H1 (cell line): ENCODE results near the gene TIMP4. TPM values are rescaled to one million over a fixed set of nuclear protein-coding genes. Genes with fewer than 3 reads are reported as not detected.

Experiments used
- CTCF ChIA-PET: fragments of 300-600 bp; sonication (Branson Sonifier 250); formaldehyde crosslinking; loops from one replicate; lab custom pipeline; 2021; ENCODE audit not compliant: partially characterized antibody; lab: Charles Lee
- POLR2A ChIA-PET: fragments of 300-600 bp; sonication (Branson Sonifier 250); formaldehyde crosslinking; loops from one replicate; lab custom pipeline; 2021; ENCODE audit warnings: inconsistent platforms; ENCODE audit not compliant: partially characterized antibody; lab: Charles Lee
- DNase-seq, 2 experiments: peaks; one replicate each; pipeline versions ENCODE4 v3.0.0 to v3.0.0-alpha.2; 2010 to 2022; ENCODE audit warnings: low spot score in 2 of 2, low read depth in 1 of 2, mixed read lengths in 1 of 2
- FAIRE-seq: peaks from 2 replicates; lab custom pipeline; 2011; peaks lifted over from hg19 to GRCh38; lab: Jason Lieb, UNC
- H2AFZ ChIP-seq: 2 replicates; pipeline ENCODE4 v1.8.1; 2012; ENCODE audit warnings: low read length, inconsistent platforms
- H2AK5ac ChIP-seq: 2 replicates; pipeline ENCODE4 v1.6.1; 2013; ENCODE audit warnings: low read depth, low read length
- H2BK120ac ChIP-seq: replicated peaks from 2 replicates; pipeline ENCODE3; 2013; ENCODE audit warnings: low read depth, low read length, inconsistent platforms
- H2BK12ac ChIP-seq: 2 replicates; pipeline ENCODE4 v1.6.1; 2013; ENCODE audit warnings: low read depth, low read length
- H2BK15ac ChIP-seq: 2 replicates; pipeline ENCODE4 v1.6.1; 2013; ENCODE audit warnings: low read length
- H2BK20ac ChIP-seq: 2 replicates; pipeline ENCODE4 v1.6.1; 2013; ENCODE audit warnings: low read length
- H2BK5ac ChIP-seq: 2 replicates; pipeline ENCODE4 v1.6.1; 2013; ENCODE audit warnings: low read depth, low read length
- H3K14ac ChIP-seq: 2 replicates; pipeline ENCODE4 v1.6.1; 2013; ENCODE audit warnings: inconsistent platforms; ENCODE audit not compliant: insufficient read length
- H3K18ac ChIP-seq: 2 replicates; pipeline ENCODE4 v1.6.1; 2013; ENCODE audit warnings: low read length; ENCODE audit errors: extremely low read depth
- H3K23ac ChIP-seq: 2 replicates; pipeline ENCODE4 v1.6.1; 2013; ENCODE audit warnings: inconsistent platforms; ENCODE audit not compliant: insufficient read length
- H3K23me2 ChIP-seq: 2 replicates; pipeline ENCODE4 v1.6.1; 2013; ENCODE audit warnings: low read depth, low read length
- H3K27ac ChIP-seq: 2 replicates; pipeline ENCODE4 v1.6.1; 2011; ENCODE audit warnings: low read depth, low read length, inconsistent platforms
- H3K27me3 ChIP-seq, 4 experiments: replicated peaks in 1 of 4; 1 replicate in 1 of 4; 2 replicates in 3 of 4; pipeline versions ENCODE4 v1.6.1 to v1.8.1; 2011 to 2013; ENCODE audit warnings: low read length in 3 of 4, mild to moderate bottlenecking in 3 of 4, inconsistent platforms in 2 of 4, mixed read lengths in 2 of 4, moderate library complexity in 1 of 4; ENCODE audit not compliant: control insufficient read depth in 3 of 4, insufficient read depth in 3 of 4; ENCODE audit errors: extremely low read depth in 1 of 4
- H3K36me3 ChIP-seq, 4 experiments: 2 replicates each; pipeline versions ENCODE4 v1.6.1 to v1.8.1; 2011 to 2013; ENCODE audit warnings: mild to moderate bottlenecking in 4 of 4, low read length in 3 of 4, moderate library complexity in 2 of 4, control low read depth in 1 of 4, inconsistent platforms in 1 of 4; ENCODE audit not compliant: insufficient read depth in 4 of 4, control insufficient read depth in 2 of 4
- H3K4ac ChIP-seq: replicated peaks from 2 replicates; pipeline ENCODE3; 2013; ENCODE audit warnings: low read length, low read depth, mixed read lengths, inconsistent platforms; ENCODE audit not compliant: insufficient read length
- H3K4me1 ChIP-seq, 4 experiments: replicated peaks in 1 of 4; 1 replicate in 1 of 4; 2 replicates in 3 of 4; pipeline versions ENCODE4 v1.6.1 to v1.8.1; 2011 to 2013; ENCODE audit warnings: low read length in 3 of 4, inconsistent platforms in 2 of 4, mixed read lengths in 1 of 4; ENCODE audit not compliant: insufficient read depth in 4 of 4, control insufficient read depth in 3 of 4
- H3K4me2 ChIP-seq, 2 experiments: 2 replicates each; pipeline versions ENCODE4 v1.6.1 to v1.8.1; 2011 to 2013; ENCODE audit warnings: low read depth in 2 of 2, low read length in 2 of 2, control low read depth in 1 of 2, inconsistent platforms in 1 of 2, mild to moderate bottlenecking in 1 of 2; ENCODE audit not compliant: insufficient read depth in 1 of 2
- H3K4me3 ChIP-seq, 4 experiments: fragments of 200-600, 300-600 bp in 1 of 4; sonication (generic), shearing (Covaris generic), sonication (Bioruptor Twin) in 1 of 4; 2 replicates each; pipeline versions ENCODE4 v1.5.1 to v1.8.1; 2011 to 2016; ENCODE audit warnings: low read length in 4 of 4, low read depth in 3 of 4, control low read depth in 2 of 4, inconsistent platforms in 2 of 4, mild to moderate bottlenecking in 2 of 4, mixed read lengths in 1 of 4, moderate library complexity in 1 of 4; ENCODE audit not compliant: insufficient read depth in 2 of 4; ENCODE audit errors: extremely low read depth in 1 of 4
- H3K56ac ChIP-seq: replicated peaks from 2 replicates; pipeline ENCODE3; 2013; ENCODE audit warnings: low read depth, mild to moderate bottlenecking, mixed read lengths, low read length, inconsistent platforms; ENCODE audit not compliant: insufficient read length
- H3K79me1 ChIP-seq: 2 replicates; pipeline ENCODE4 v1.6.1; 2013; ENCODE audit warnings: low read depth, low read length, control low read depth
- H3K79me2 ChIP-seq, 2 experiments: 2 replicates each; pipeline versions ENCODE4 v1.6.1 to v1.8.1; 2012 to 2013; ENCODE audit warnings: low read length in 2 of 2, mild to moderate bottlenecking in 2 of 2, inconsistent platforms in 1 of 2; ENCODE audit not compliant: insufficient read depth in 2 of 2, control insufficient read depth in 1 of 2
- H3K9ac ChIP-seq, 4 experiments: replicated peaks in 1 of 4; 1 replicate in 1 of 4; 2 replicates in 3 of 4; pipeline versions ENCODE4 v1.6.1 to v1.8.1; 2011 to 2013; ENCODE audit warnings: low read depth in 3 of 4, low read length in 3 of 4, control low read depth in 2 of 4, mild to moderate bottlenecking in 2 of 4, moderate library complexity in 2 of 4, inconsistent platforms in 1 of 4; ENCODE audit errors: extremely low read depth in 1 of 4
- H3K9me3 ChIP-seq, 2 experiments: 2 replicates each; pipeline versions ENCODE4 v1.6.1 to v1.8.1; 2012 to 2013; ENCODE audit warnings: mild to moderate bottlenecking in 2 of 2, moderate library complexity in 2 of 2, control low read depth in 1 of 2, inconsistent platforms in 1 of 2, low read depth in 1 of 2, low read length in 1 of 2, mixed read lengths in 1 of 2; ENCODE audit not compliant: insufficient read depth in 2 of 2
- H4K20me1 ChIP-seq, 2 experiments: replicated peaks in 1 of 2; 2 replicates each; pipeline versions ENCODE3 to v1.8.1; 2011 to 2013; ENCODE audit warnings: inconsistent platforms in 2 of 2, low read length in 2 of 2, mild to moderate bottlenecking in 1 of 2; ENCODE audit not compliant: insufficient read depth in 2 of 2, control insufficient read depth in 1 of 2
- H4K5ac ChIP-seq: 2 replicates; pipeline ENCODE4 v1.6.1; 2013; ENCODE audit warnings: low read length, low read depth, mixed read lengths, inconsistent platforms; ENCODE audit not compliant: insufficient read length
- H4K8ac ChIP-seq: 2 replicates; pipeline ENCODE4 v1.8.0; 2013; ENCODE audit warnings: mild to moderate bottlenecking, moderate library complexity, low read length, inconsistent platforms; ENCODE audit not compliant: insufficient read depth; ENCODE audit errors: extremely low read depth
- H4K91ac ChIP-seq: replicated peaks from 2 replicates; pipeline ENCODE3; 2013; ENCODE audit warnings: low read length, mixed read lengths, inconsistent platforms; ENCODE audit not compliant: insufficient read length
- BACH1 ChIP-seq: IDR thresholded peaks from 2 replicates; pipeline ENCODE4 v1.6.1; 2012; ENCODE audit warnings: low read length, improper control_type of control experiment
- CREB1 ChIP-seq: IDR thresholded peaks from 2 replicates; pipeline ENCODE4 v1.6.1; 2012; ENCODE audit warnings: inconsistent platforms
- EGR1 ChIP-seq: IDR thresholded peaks from 2 replicates; pipeline ENCODE4 v1.6.1; 2011; ENCODE audit warnings: low read depth, low read length, borderline replicate concordance
- NANOG ChIP-seq: IDR thresholded peaks from 2 replicates; pipeline ENCODE4 v1.6.1; 2011; ENCODE audit warnings: low read length, low read depth, mild to moderate bottlenecking, inconsistent platforms; ENCODE audit not compliant: insufficient read depth, poor library complexity, severe bottlenecking
- POLR2AphosphoS5 ChIP-seq: IDR thresholded peaks from 2 replicates; pipeline ENCODE4 v1.6.1; 2011; ENCODE audit warnings: low read depth, low read length
- RAD21 ChIP-seq, 2 experiments: IDR thresholded peaks in 1 of 2; conservative IDR thresholded peaks in 1 of 2; 2 replicates each; pipeline ENCODE4 v1.6.1; 2011; ENCODE audit warnings: low read depth in 2 of 2, low read length in 2 of 2, improper control_type of control experiment in 1 of 2, inconsistent platforms in 1 of 2, mild to moderate bottlenecking in 1 of 2, moderate library complexity in 1 of 2
- SAP30 ChIP-seq: fragments of 300-600 bp; sonication (generic); IDR thresholded peaks from 2 replicates; pipeline ENCODE4 v1.7.1; 2012; ENCODE audit warnings: low read length, moderate library complexity, mild to moderate bottlenecking, inconsistent platforms; ENCODE audit not compliant: insufficient read depth, insufficient replicate concordance
- YY1 ChIP-seq: IDR thresholded peaks from 2 replicates; pipeline ENCODE4 v1.6.1; 2011; ENCODE audit warnings: low read depth, mild to moderate bottlenecking, low read length
- WGBS, 2 experiments: shearing (Covaris generic) in 1 of 2; methylation state at CpG; one replicate each; pipeline versions ENCODE4 v1.1.6 to v1.1.7; 2013 to 2015; ENCODE audit warnings: low lambda C conversion rate in 2 of 2, mixed read lengths in 2 of 2, inconsistent platforms in 1 of 2, low coverage in 1 of 2, missing lambda C conversion rate in 1 of 2; ENCODE audit not compliant: insufficient replicate concordance in 2 of 2, insufficient coverage in 1 of 2, insufficient read length in 1 of 2; ENCODE audit errors: extremely low coverage in 1 of 2, missing lambda C conversion rate in 1 of 2; 5-methylcytosine and 5-hydroxymethylcytosine counted together
- polyA plus RNA-seq, 7 experiments: library from polyadenylated mRNA; depleted of rRNA in 3 of 7; stranded (reverse) in 5 of 7; unstranded in 2 of 7; fragments of >200 nt in 5 of 7; fragments of 200-250 nt in 2 of 7; gene quantifications; 1 replicate in 5 of 7; 2 replicates in 1 of 7; 4 replicates in 1 of 7; pipeline versions ENCODE4 v1.2.1 to v1.2.3, GENCODE V29; 2011 to 2013; ENCODE audit warnings: missing spikeins in 2 of 7, mixed read lengths in 2 of 7
- total RNA-seq: library from RNA; stranded (reverse); fragmentation: NEBNext Ultra II Directional; extraction: Animal tissue kit (Norgen Biotek cat#: 25700); gene quantifications from 2 replicates; pipeline ENCODE4 v1.2.1, GENCODE V29; 2021
- TF ChIP-seq, protein P1 (sequence below), 3 experiments: IDR thresholded peaks; 1 replicate in 2 of 3; 2 replicates in 1 of 3; pipeline versions ENCODE4 v1.5.1 to v1.6.1; 2011; ENCODE audit warnings: low read length in 3 of 3, mild to moderate bottlenecking in 3 of 3, inconsistent platforms in 2 of 3, low read depth in 1 of 3, moderate library complexity in 1 of 3; ENCODE audit not compliant: insufficient read depth in 1 of 3; ENCODE audit errors: control extremely low read depth in 1 of 3

TIMP4 gene
- total and polyA plus RNA-seq, 2 of the 8 experiments (the other 6 are each of a cell fraction or from before 2014, with no cell fraction given), result 5.1 to 8.7 TPM

DNA sequence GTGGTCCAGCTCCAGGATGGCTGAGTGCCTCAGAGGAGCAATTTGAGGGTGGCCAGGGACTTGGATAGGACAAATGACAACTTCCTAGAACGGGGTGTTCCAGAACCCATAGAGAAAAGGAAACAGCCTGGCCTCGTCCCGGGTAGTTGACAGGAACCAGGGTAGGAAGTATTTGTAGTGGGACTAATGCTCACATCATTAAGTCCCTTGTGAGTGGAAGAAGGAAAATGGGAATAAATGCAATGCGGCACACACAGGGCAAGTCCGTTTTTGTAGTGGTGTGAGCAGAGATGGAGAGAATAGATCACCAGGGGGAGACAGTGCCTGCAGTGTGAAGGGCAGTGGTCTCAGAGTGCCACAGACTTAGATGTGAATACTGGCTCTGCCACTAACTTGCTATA, 19.6 kb downstream of the TIMP4 start:
- no peaks in the 10 kb centered on the region for H3K36me3 ChIP-seq
- H3K27me3 ChIP-seq, result no peaks in the 10 kb centered on the region
- no peaks in the 10 kb centered on the region for H3K79me1 ChIP-seq
- ChIA-PET POLR2A (no interaction called here), CTCF (interaction anchor here (0.7 to 37.6 kb wide), 22 partner anchors 11 to 357 kb away, joined by 3 to 651 read pairs (median 5); partner anchors contain the start of genes TIMP4 and TSEN2)
- H3K79me2 ChIP-seq, result no peaks in the 10 kb centered on the region
- no peak overlapping the region for H3K23ac ChIP-seq
- no peak overlapping the region for H2BK5ac ChIP-seq
- H2AK5ac ChIP-seq, result no peak overlapping the region
- no peak overlapping the region for H3K9ac ChIP-seq
- no peak overlapping the region for H3K56ac ChIP-seq
- no peak overlapping the region for H2BK15ac ChIP-seq
- no peak overlapping the region for H3K4me3 ChIP-seq
- no peak overlapping the region for H3K18ac ChIP-seq
- FAIRE-seq (no peak), DNase-seq (peak in 1 of 2 experiments; percentile 23)
- no peak overlapping the region for H4K91ac ChIP-seq
- no peak overlapping the region for H2BK20ac ChIP-seq
- 59% methylated on average over 5 of the region's 5 CpGs; no CpG with 5 or more reads in 1 of the 2 experiments for WGBS, 2 experiments
- no peak overlapping the region for H3K4me2 ChIP-seq
- H4K5ac ChIP-seq, result no peak overlapping the region
- no peak for TF ChIP-seq YY1
- TF ChIP-seq POLR2AphosphoS5, result no peak
- TF ChIP-seq, protein P1, sequence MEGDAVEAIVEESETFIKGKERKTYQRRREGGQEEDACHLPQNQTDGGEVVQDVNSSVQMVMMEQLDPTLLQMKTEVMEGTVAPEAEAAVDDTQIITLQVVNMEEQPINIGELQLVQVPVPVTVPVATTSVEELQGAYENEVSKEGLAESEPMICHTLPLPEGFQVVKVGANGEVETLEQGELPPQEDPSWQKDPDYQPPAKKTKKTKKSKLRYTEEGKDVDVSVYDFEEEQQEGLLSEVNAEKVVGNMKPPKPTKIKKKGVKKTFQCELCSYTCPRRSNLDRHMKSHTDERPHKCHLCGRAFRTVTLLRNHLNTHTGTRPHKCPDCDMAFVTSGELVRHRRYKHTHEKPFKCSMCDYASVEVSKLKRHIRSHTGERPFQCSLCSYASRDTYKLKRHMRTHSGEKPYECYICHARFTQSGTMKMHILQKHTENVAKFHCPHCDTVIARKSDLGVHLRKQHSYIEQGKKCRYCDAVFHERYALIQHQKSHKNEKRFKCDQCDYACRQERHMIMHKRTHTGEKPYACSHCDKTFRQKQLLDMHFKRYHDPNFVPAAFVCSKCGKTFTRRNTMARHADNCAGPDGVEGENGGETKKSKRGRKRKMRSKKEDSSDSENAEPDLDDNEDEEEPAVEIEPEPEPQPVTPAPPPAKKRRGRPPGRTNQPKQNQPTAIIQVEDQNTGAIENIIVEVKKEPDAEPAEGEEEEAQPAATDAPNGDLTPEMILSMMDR (IDR thresholded peaks at IDR 0.05; ENCODE audit: control extremely low read depth in 1 of 3, insufficient read depth in 1 of 3, low read depth in 1 of 3, low read length in 3 of 3), result peak; percentile 66 to 78 (median 75)
- no peak for TF ChIP-seq BACH1
- no peak for TF ChIP-seq SAP30
- TF ChIP-seq CREB1, result no peak
- TF ChIP-seq EGR1, result no peak
- peak; percentile 90 to 93 for TF ChIP-seq RAD21 (IDR thresholded peaks at IDR 0.05 in 1 of 2, conservative IDR thresholded peaks at IDR 0.05 in 1 of 2; ENCODE audit: low read depth in 2 of 2, low read length in 2 of 2)
- no peak for TF ChIP-seq NANOG
- H2BK120ac ChIP-seq, result no peak overlapping the region
- no peaks in the 10 kb centered on the region for H4K20me1 ChIP-seq
- no peak overlapping the region for H3K4ac ChIP-seq
- no peak overlapping the region for H3K27ac ChIP-seq
- H2BK12ac ChIP-seq, result no peak overlapping the region
- H2AFZ ChIP-seq, result no peak overlapping the region
- no peak overlapping the region for H4K8ac ChIP-seq
- no peaks in the 10 kb centered on the region for H3K23me2 ChIP-seq
- H3K14ac ChIP-seq, result no peak overlapping the region
- H3K9me3 ChIP-seq, result no peaks in the 10 kb centered on the region
- H3K4me1 ChIP-seq, result no peaks in the 10 kb centered on the region
